GM12864 (cell line): Measurements from ENCODE around the gene RNASE7.
"Not testable (repeated sequence)": the region's sequence is repeated elsewhere in the genome, so short reads cannot be mapped to it uniquely, and the experiment has no call there.

Experiments used
- DNase-seq: peaks from one replicate; pipeline ENCODE4 v3.0.0-alpha.2; 2011; ENCODE audit warnings: low read depth
- H3K4me3 ChIP-seq: 2 replicates; pipeline ENCODE4 v1.5.1; 2011; ENCODE audit warnings: mild to moderate bottlenecking, low read depth, low read length, control low read depth
- CTCF ChIP-seq: IDR thresholded peaks from 2 replicates; pipeline ENCODE4 v1.5.1; 2011; ENCODE audit warnings: low read depth, mild to moderate bottlenecking, moderate library complexity, low read length, control low read depth, inconsistent platforms; ENCODE audit errors: missing control alignments

The RNASE7 gene

GRCh38 chr14:20999591-20999990 lies 42.6 kb upstream of the RNASE7 start:
- TF ChIP-seq CTCF, result no peak
- no peak for DNase-seq
- H3K4me3 ChIP-seq, result no peak overlapping the region

- no peak overlapping the region for H3K4me3 ChIP-seq
- no peak for TF ChIP-seq CTCF
- DNase-seq, result no peak
These were observed 40.9 kb upstream of the RNASE7 start for GRCh38 chr14:21001218-21001617.

GRCh38 chr14:21003788-21004346 lies 38.3 kb upstream of the RNASE7 start:
- no peak overlapping the region for H3K4me3 ChIP-seq
- TF ChIP-seq CTCF, result no peak
- DNase-seq, result no peak

GRCh38 chr14:21009721-21010120 lies 32.4 kb upstream of the RNASE7 start:
- not testable (repeated sequence) for DNase-seq, H3K4me3 ChIP-seq

GRCh38 chr14:21011136-21011535 lies 31.0 kb upstream of the RNASE7 start:
- no peak for TF ChIP-seq CTCF
- H3K4me3 ChIP-seq, result no peak overlapping the region
- no peak for DNase-seq

- DNase-seq, result peak; percentile 42
- no peak overlapping the region for H3K4me3 ChIP-seq
- peak; percentile 89 for TF ChIP-seq CTCF
These were observed 27.4 kb upstream of the RNASE7 start for GRCh38 chr14:21014761-21015190.

- H3K4me3 ChIP-seq, result no peak overlapping the region
- no peak for TF ChIP-seq CTCF
- DNase-seq, result no peak
These were observed 26.9 kb upstream of the RNASE7 start for GRCh38 chr14:21015312-21015711.
